Immature natural killer cell (primary cell): ENCODE data around the gene RNF168. TPM values are rescaled to one million over a fixed set of nuclear protein-coding genes. Genes with fewer than 3 reads are reported as not detected.
"Not testable (repeated sequence)": the region's sequence is repeated elsewhere in the genome, so short reads cannot be mapped to it uniquely, and the experiment has no call there.

Experiments
- DNase-seq, 3 donors: peaks; one replicate each; pipeline ENCODE4 v3.0.0; 2022; ENCODE audit warnings: mixed read lengths in 1 of 3
- H3K27ac Mint-ChIP-seq, 6 donors: one replicate each; pipeline ENCODE4 v1.8.0; 2020; ENCODE audit warnings: mixed read lengths in 6 of 6, mild to moderate bottlenecking in 5 of 6, inconsistent platforms in 4 of 6, moderate library complexity in 3 of 6
- H3K27me3 Mint-ChIP-seq, 3 donors: one replicate each; pipeline ENCODE4 v1.8.0; 2020 to 2021; ENCODE audit warnings: low read depth in 3 of 3, mild to moderate bottlenecking in 3 of 3, mixed read lengths in 3 of 3, moderate library complexity in 3 of 3, inconsistent platforms in 1 of 3
- H3K36me3 Mint-ChIP-seq, 3 donors: one replicate each; pipeline ENCODE4 v1.8.0; 2020; ENCODE audit warnings: mixed read lengths in 3 of 3, inconsistent platforms in 2 of 3, mild to moderate bottlenecking in 2 of 3
- H3K4me1 Mint-ChIP-seq, 2 donors: one replicate each; pipeline ENCODE4 v1.8.0; 2020; ENCODE audit warnings: inconsistent platforms in 2 of 2, mild to moderate bottlenecking in 2 of 2, mixed read lengths in 2 of 2, moderate library complexity in 1 of 2
- H3K4me3 Mint-ChIP-seq, 5 donors: one replicate each; pipeline ENCODE4 v1.8.0; 2020; ENCODE audit warnings: mild to moderate bottlenecking in 5 of 5, mixed read lengths in 5 of 5, inconsistent platforms in 3 of 5, moderate library complexity in 3 of 5
- H3K9me3 Mint-ChIP-seq, 6 donors: one replicate each; pipeline ENCODE4 v1.8.0; 2020; ENCODE audit warnings: mild to moderate bottlenecking in 6 of 6, mixed read lengths in 6 of 6, inconsistent platforms in 4 of 6, moderate library complexity in 3 of 6
- polyA plus RNA-seq, 3 donors: library from polyadenylated mRNA; unstranded; fragments of 300-500 nt; fragmentation: Illumina TruSeq; gene quantifications; one replicate each; pipeline ENCODE4 v1.2.3, GENCODE V29; 2021

The RNF168 gene
- polyA plus RNA-seq, result 10 to 100 TPM in 2 of 3 donors, 1 to 10 TPM in 1; 7.6 to 23.9 (median 12.0) TPM

GRCh38 chr3:196503196-196504076, at the start of gene RNF168:
Gene RNF168, minus strand, starts transcription at chr3:196503768. Its CDS starts 595 bp downstream, at chr3:196503173.
- Mint-ChIP-seq H3K4me1 (peaks cover 42 to 46% of the 10 kb centered on the region in 2 donors), H3K36me3 (peaks cover 0 to 10% (median 8%) of the 10 kb centered on the region in 3 donors), H3K27ac (peak within 1 kb of the TSS; percentile 94 to 99 (median 97)), H3K9me3 (no peaks in the 10 kb centered on the region), H3K27me3 (peaks cover 9 to 22% (median 15%) of the 10 kb centered on the region in 3 donors), H3K4me3 (peak within 1 kb of the TSS; percentile 98 to 100 (median 99))
- peak; percentile 90 to 93 (median 90) for DNase-seq

- Mint-ChIP-seq H3K27ac (no peak overlapping the region), H3K4me3 (no peak overlapping the region), H3K36me3 (peaks cover 4 to 10% (median 7%) of the 10 kb centered on the region in 3 donors), H3K9me3 (peaks cover 0 to 6% (median 0%) of the 10 kb centered on the region in 6 donors), H3K4me1 (no peaks in the 10 kb centered on the region), H3K27me3 (peaks cover 0 to 8% (median 0%) of the 10 kb centered on the region in 3 donors)
- DNase-seq, result no peak
Measured at GRCh38 chr3:196552253-196552652, 48.7 kb upstream of the RNF168 start.

- not testable (repeated sequence) for H3K9me3 Mint-ChIP-seq, H3K36me3 Mint-ChIP-seq, H3K4me3 Mint-ChIP-seq, H3K4me1 Mint-ChIP-seq, DNase-seq, H3K27ac Mint-ChIP-seq, H3K27me3 Mint-ChIP-seq
Measured at GRCh38 chr3:196550172-196550571, 46.6 kb upstream of the RNF168 start.

GRCh38 chr3:196549312-196549711, 45.7 kb upstream of the RNF168 start:
- not testable (repeated sequence) for H3K27ac Mint-ChIP-seq, H3K9me3 Mint-ChIP-seq, H3K4me1 Mint-ChIP-seq, H3K4me3 Mint-ChIP-seq, H3K36me3 Mint-ChIP-seq, DNase-seq
- peaks cover 0 to 10% (median 2%) of the 10 kb centered on the region in 3 donors for H3K27me3 Mint-ChIP-seq

- DNase-seq, result no peak
- peaks cover 0 to 3% (median 0%) of the 10 kb centered on the region in 3 donors for H3K36me3 Mint-ChIP-seq
- H3K4me1 Mint-ChIP-seq, result no peaks in the 10 kb centered on the region
- H3K27me3 Mint-ChIP-seq, result peaks cover 0 to 9% (median 2%) of the 10 kb centered on the region in 3 donors
- H3K9me3 Mint-ChIP-seq, result peaks cover 0 to 6% (median 0%) of the 10 kb centered on the region in 6 donors
- no peak overlapping the region for H3K27ac Mint-ChIP-seq
- no peak overlapping the region for H3K4me3 Mint-ChIP-seq
Measured at GRCh38 chr3:196547067-196547466, 43.5 kb upstream of the RNF168 start.

GRCh38 chr3:196546537-196546936, 43.0 kb upstream of the RNF168 start:
- peaks cover 0 to 9% (median 2%) of the 10 kb centered on the region in 3 donors for H3K27me3 Mint-ChIP-seq
- H3K4me3 Mint-ChIP-seq, result no peak overlapping the region
- DNase-seq, result no peak
- H3K9me3 Mint-ChIP-seq, result peaks cover 0 to 6% (median 0%) of the 10 kb centered on the region in 6 donors
- no peaks in the 10 kb centered on the region for H3K4me1 Mint-ChIP-seq
- H3K27ac Mint-ChIP-seq, result no peak overlapping the region
- peaks cover 0 to 3% (median 0%) of the 10 kb centered on the region in 3 donors for H3K36me3 Mint-ChIP-seq

- DNase-seq, result no peak
- Mint-ChIP-seq H3K27me3 (peaks cover 0 to 9% (median 2%) of the 10 kb centered on the region in 3 donors), H3K36me3 (peaks cover 0 to 3% (median 0%) of the 10 kb centered on the region in 3 donors), H3K9me3 (peaks cover 0 to 4% (median 0%) of the 10 kb centered on the region in 6 donors), H3K4me1 (no peaks in the 10 kb centered on the region), H3K27ac (no peak overlapping the region), H3K4me3 (no peak overlapping the region)
Measured at GRCh38 chr3:196544491-196544992, 41.0 kb upstream of the RNF168 start.

- Mint-ChIP-seq H3K27me3 (peaks cover 0 to 4% (median 3%) of the 10 kb centered on the region in 3 donors), H3K9me3 (no peaks in the 10 kb centered on the region), H3K36me3 (no peaks in the 10 kb centered on the region), H3K27ac (no peak overlapping the region), H3K4me1 (no peaks in the 10 kb centered on the region), H3K4me3 (no peak overlapping the region)
- no peak for DNase-seq
Measured at GRCh38 chr3:196541684-196542445, 38.3 kb upstream of the RNF168 start.

GRCh38 chr3:196537319-196537984, 33.9 kb upstream of the RNF168 start:
- Mint-ChIP-seq H3K4me1 (no peaks in the 10 kb centered on the region), H3K27ac (no peak overlapping the region), H3K36me3 (no peaks in the 10 kb centered on the region), H3K4me3 (no peak overlapping the region), H3K9me3 (no peaks in the 10 kb centered on the region), H3K27me3 (peaks cover 0 to 9% (median 2%) of the 10 kb centered on the region in 3 donors)
- DNase-seq, result peak; percentile 20 to 51 (median 28)

GRCh38 chr3:196533260-196533681, 29.7 kb upstream of the RNF168 start:
- peaks cover 0 to 2% of the 10 kb centered on the region in 2 donors for H3K4me1 Mint-ChIP-seq
- H3K4me3 Mint-ChIP-seq, result no peak overlapping the region
- H3K27ac Mint-ChIP-seq, result no peak overlapping the region
- no peaks in the 10 kb centered on the region for H3K9me3 Mint-ChIP-seq
- no peaks in the 10 kb centered on the region for H3K36me3 Mint-ChIP-seq
- DNase-seq, result no peak
- peaks cover 2 to 10% (median 2%) of the 10 kb centered on the region in 3 donors for H3K27me3 Mint-ChIP-seq

- H3K27me3 Mint-ChIP-seq, result peaks cover 2 to 13% (median 2%) of the 10 kb centered on the region in 3 donors
- H3K4me1 Mint-ChIP-seq, result peaks cover 0 to 2% of the 10 kb centered on the region in 2 donors
- no peak overlapping the region for H3K27ac Mint-ChIP-seq
- H3K4me3 Mint-ChIP-seq, result peak overlapping the region in 1 of 5 donors; percentile 18
- no peak for DNase-seq
- no peaks in the 10 kb centered on the region for H3K9me3 Mint-ChIP-seq
- no peaks in the 10 kb centered on the region for H3K36me3 Mint-ChIP-seq
Measured at GRCh38 chr3:196531418-196531817, 27.9 kb upstream of the RNF168 start.

GRCh38 chr3:196528639-196529233, 25.2 kb upstream of the RNF168 start:
- no peak overlapping the region for H3K27ac Mint-ChIP-seq
- H3K9me3 Mint-ChIP-seq, result no peaks in the 10 kb centered on the region
- H3K4me1 Mint-ChIP-seq, result peaks cover 0 to 2% of the 10 kb centered on the region in 2 donors
- peak overlapping the region; percentile 48 to 68 (median 59) for H3K4me3 Mint-ChIP-seq
- no peaks in the 10 kb centered on the region for H3K36me3 Mint-ChIP-seq
- peak; percentile 56 to 74 (median 67) for DNase-seq
- H3K27me3 Mint-ChIP-seq, result peaks cover 0 to 13% (median 5%) of the 10 kb centered on the region in 3 donors

- Mint-ChIP-seq H3K9me3 (peaks cover 10 to 18% (median 12%) of the 10 kb centered on the region in 6 donors), H3K36me3 (peaks cover 2 to 10% (median 10%) of the 10 kb centered on the region in 3 donors), H3K4me3 (no peak overlapping the region), H3K27ac (no peak overlapping the region), H3K4me1 (peaks cover 0 to 2% of the 10 kb centered on the region in 2 donors), H3K27me3 (peaks cover 0 to 9% (median 4%) of the 10 kb centered on the region in 3 donors)
- DNase-seq, result no peak
Measured at GRCh38 chr3:196525141-196525540, 21.6 kb upstream of the RNF168 start.
